ENCODE results near the gene SLC25A2. TPM values are rescaled to one million over a fixed set of nuclear protein-coding genes. Genes with fewer than 3 reads are reported as not detected.
A peak's percentile ranks its signal among the peaks of the same experiment; 100 is the strongest.
"Not testable (repeated sequence)": the region's sequence is repeated elsewhere in the genome, so short reads cannot be mapped to it uniquely, and the experiment has no call there.

The SLC25A2 gene
- total and polyA plus RNA-seq, 2 experiments from 2014 or later = not detected

DNA sequence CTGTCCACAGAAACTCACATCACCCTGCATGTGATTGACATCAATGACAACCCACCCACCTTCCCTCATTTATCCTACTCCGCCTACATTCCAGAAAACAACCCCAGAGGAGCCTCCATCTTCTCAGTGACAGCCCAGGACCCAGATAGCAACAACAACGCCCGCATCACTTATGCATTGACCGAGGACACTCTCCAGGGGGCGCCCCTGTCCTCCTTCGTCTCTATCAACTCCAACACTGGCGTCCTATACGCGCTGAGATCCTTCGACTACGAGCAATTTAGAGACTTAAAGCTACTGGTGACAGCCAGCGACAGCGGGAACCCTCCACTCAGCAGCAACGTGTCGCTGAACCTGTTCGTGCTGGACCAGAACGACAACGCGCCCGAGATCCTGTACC is 41.5 kb upstream of the SLC25A2 start:
- 30 to 34% methylated on average over 20 of the region's 20 CpGs for WGBS, 2 experiments (ENCODE audit: low coverage in 1 of 2, low lambda C conversion rate in 2 of 2, missing lambda C conversion rate in 2 of 2)
- Histone ChIP-seq H4K20me1 (ENCODE audit: insufficient read depth) (no peaks in the 10 kb centered on the region), H2AFZ (no peak overlapping the region), H3K36me3 (ENCODE audit: low read depth) (no peaks in the 10 kb centered on the region), H3K9me3 (ENCODE audit: low read depth) (no peaks in the 10 kb centered on the region), H3K4me2 (ENCODE audit: unreplicated experiment) (no peak overlapping the region), H3K27ac (no peak overlapping the region), H3K4me1 (ENCODE audit: insufficient read depth) (no peaks in the 10 kb centered on the region), H3K4me3 (no peak overlapping the region), H3K79me2 (ENCODE audit: insufficient read depth) (no peaks in the 10 kb centered on the region), H3K9me2 (ENCODE audit: insufficient read depth) (no peaks in the 10 kb centered on the region), H3K27me3 (replicated peaks; ENCODE audit: insufficient read depth) (no peaks in the 10 kb centered on the region), H3F3A (ENCODE audit: insufficient read depth) (no peaks in the 10 kb centered on the region), H3K9ac (no peak overlapping the region)
- DNase-seq = no peak
- TF ChIP-seq EZH2phosphoT487 (IDR thresholded peaks at IDR 0.05; ENCODE audit: insufficient read depth, low read depth) = no peak
- no peak for TF ChIP-seq EZH2 (IDR thresholded peaks at IDR 0.05; ENCODE audit: insufficient read depth, poor library complexity, severe bottlenecking)
- in situ Hi-C loops (cut with MboI) = no loop called here

DNA sequence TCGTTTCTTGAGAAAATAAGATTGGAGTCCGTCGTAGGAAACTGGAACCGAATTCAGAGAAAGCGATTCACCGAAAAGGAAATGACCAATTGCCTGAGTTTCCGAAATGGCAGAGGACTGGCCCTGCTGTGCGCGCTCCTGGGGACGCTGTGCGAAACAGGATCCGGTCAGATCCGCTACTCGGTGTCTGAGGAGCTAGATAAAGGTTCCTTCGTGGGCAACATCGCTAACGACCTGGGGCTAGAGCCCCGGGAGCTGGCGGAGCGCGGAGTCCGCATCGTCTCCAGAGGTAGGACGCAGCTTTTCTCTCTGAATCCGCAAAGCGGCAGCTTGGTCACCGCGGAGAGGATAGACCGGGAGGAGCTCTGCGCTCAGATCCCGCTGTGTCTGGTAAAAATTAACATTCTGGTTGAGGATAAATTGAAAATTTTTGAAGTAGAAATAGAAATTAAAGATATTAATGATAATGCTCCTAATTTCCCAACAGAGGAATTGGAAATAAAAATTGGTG is 40.2 kb upstream of the SLC25A2 start:
- H3K27ac ChIP-seq = peak overlapping the region; percentile 61
- TF ChIP-seq EZH2phosphoT487 (IDR thresholded peaks at IDR 0.05; ENCODE audit: insufficient read depth, low read depth) (no peak), EZH2 (IDR thresholded peaks at IDR 0.05; ENCODE audit: insufficient read depth, poor library complexity, severe bottlenecking) (no peak)
- H4K20me1 ChIP-seq (ENCODE audit: insufficient read depth) = no peaks in the 10 kb centered on the region
- H3K9me2 ChIP-seq (ENCODE audit: insufficient read depth) = no peaks in the 10 kb centered on the region
- peak overlapping the region; percentile 71 for H3K4me3 ChIP-seq
- in situ Hi-C loops (cut with MboI) = no loop called here
- H3K36me3 ChIP-seq (ENCODE audit: low read depth) = no peaks in the 10 kb centered on the region
- peak overlapping the region; percentile 70 for H2AFZ ChIP-seq
- H3K9ac ChIP-seq = peak overlapping the region; percentile 73
- H3K4me2 ChIP-seq (ENCODE audit: unreplicated experiment) = peak overlapping the region; percentile 54
- H3K4me1 ChIP-seq (ENCODE audit: insufficient read depth) = no peaks in the 10 kb centered on the region
- no peaks in the 10 kb centered on the region for H3K27me3 ChIP-seq (replicated peaks; ENCODE audit: insufficient read depth)
- DNase-seq = no peak
- H3K9me3 ChIP-seq (ENCODE audit: low read depth) = no peaks in the 10 kb centered on the region
- H3F3A ChIP-seq (ENCODE audit: insufficient read depth) = no peaks in the 10 kb centered on the region
- H3K79me2 ChIP-seq (ENCODE audit: insufficient read depth) = no peaks in the 10 kb centered on the region
- WGBS, 2 experiments (ENCODE audit: low coverage in 1 of 2, low lambda C conversion rate in 2 of 2, missing lambda C conversion rate in 2 of 2) = 16 to 24% methylated on average over 31 of the region's 31 CpGs

DNA sequence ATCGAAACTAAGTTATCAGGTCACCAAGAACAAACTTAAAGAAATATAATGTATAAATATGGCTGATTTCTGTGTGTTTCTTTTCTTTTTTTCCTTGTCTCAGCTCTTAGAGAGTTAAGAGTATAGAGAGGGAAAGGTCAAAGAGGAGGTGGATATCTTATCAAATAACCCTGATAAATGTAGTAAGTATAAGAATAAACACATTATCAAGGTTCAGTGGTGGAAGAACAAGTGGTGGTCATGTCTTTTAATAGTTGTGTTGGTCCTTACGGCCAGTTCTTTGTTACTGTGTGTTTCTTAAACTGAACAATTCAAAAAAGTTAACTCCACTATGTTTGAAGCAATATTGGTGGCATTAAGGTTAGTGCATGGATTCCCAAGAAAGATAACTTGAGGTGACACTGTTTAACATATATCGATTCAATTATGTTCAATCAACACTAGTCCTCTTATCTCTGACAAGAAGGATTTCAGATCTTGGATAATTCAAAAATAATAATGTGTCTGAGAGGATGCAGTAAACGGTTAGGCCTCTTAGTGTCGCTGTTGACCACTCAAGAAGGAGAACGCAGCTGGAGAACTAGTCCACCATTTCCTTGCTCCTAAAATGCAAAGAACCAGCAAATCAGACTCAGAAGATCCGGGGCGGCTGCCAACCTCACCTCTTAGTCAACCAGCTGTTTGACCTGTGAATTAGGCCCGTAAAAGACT is 39.5 kb upstream of the SLC25A2 start, which contains the start of gene PCDHGA3:
TSS of gene PCDHGA3 (plus strand) at position 588 of the 711 bp plus-strand sequence. CDS start 205 bp downstream, outside the sequence.
- peak; percentile 83 for DNase-seq
- Histone ChIP-seq H4K20me1 (ENCODE audit: insufficient read depth) (no peaks in the 10 kb centered on the region), H3K36me3 (ENCODE audit: low read depth) (no peaks in the 10 kb centered on the region), H3K4me3 (peak within 1 kb of the TSS; percentile 71), H2AFZ (peak within 1 kb of the TSS; percentile 70), H3K9ac (peak within 1 kb of the TSS; percentile 73), H3K4me2 (ENCODE audit: unreplicated experiment) (peak within 1 kb of the TSS; percentile 54), H3K27me3 (replicated peaks; ENCODE audit: insufficient read depth) (no peaks in the 10 kb centered on the region), H3F3A (ENCODE audit: insufficient read depth) (no peaks in the 10 kb centered on the region), H3K79me2 (ENCODE audit: insufficient read depth) (no peaks in the 10 kb centered on the region), H3K27ac (peak within 1 kb of the TSS; percentile 61), H3K9me3 (ENCODE audit: low read depth) (no peaks in the 10 kb centered on the region), H3K4me1 (ENCODE audit: insufficient read depth) (no peaks in the 10 kb centered on the region), H3K9me2 (ENCODE audit: insufficient read depth) (no peaks in the 10 kb centered on the region)
- 19 to 22% methylated on average over 9 of the region's 9 CpGs for WGBS, 2 experiments (ENCODE audit: low coverage in 1 of 2, low lambda C conversion rate in 2 of 2, missing lambda C conversion rate in 2 of 2)
- in situ Hi-C loops (cut with MboI) = no loop called here
- TF ChIP-seq EZH2 (IDR thresholded peaks at IDR 0.05; ENCODE audit: insufficient read depth, poor library complexity, severe bottlenecking) = no peak
- no peak for TF ChIP-seq EZH2phosphoT487 (IDR thresholded peaks at IDR 0.05; ENCODE audit: insufficient read depth, low read depth)

- Histone ChIP-seq H3K4me3 (0 out of 2 replicates have a peak overlapping the region, but pooled peaks have one; percentile 4), H3K9me3 (ENCODE audit: low read depth) (no peaks in the 10 kb centered on the region), H3F3A (ENCODE audit: insufficient read depth) (no peaks in the 10 kb centered on the region), H3K9me2 (ENCODE audit: insufficient read depth) (no peaks in the 10 kb centered on the region), H2AFZ (peak overlapping the region; percentile 70; the same call in 1 of the 2 replicates), H3K4me2 (ENCODE audit: unreplicated experiment) (no peak overlapping the region), H3K79me2 (ENCODE audit: insufficient read depth) (no peaks in the 10 kb centered on the region), H4K20me1 (ENCODE audit: insufficient read depth) (no peaks in the 10 kb centered on the region), H3K4me1 (ENCODE audit: insufficient read depth) (no peaks in the 10 kb centered on the region), H3K27me3 (replicated peaks; ENCODE audit: insufficient read depth) (no peaks in the 10 kb centered on the region), H3K9ac (no peak overlapping the region), H3K27ac (no peak overlapping the region), H3K36me3 (ENCODE audit: low read depth) (no peaks in the 10 kb centered on the region)
- in situ Hi-C loops (cut with MboI) = no loop called here
- TF ChIP-seq EZH2phosphoT487 (IDR thresholded peaks at IDR 0.05; ENCODE audit: insufficient read depth, low read depth) (no peak), EZH2 (IDR thresholded peaks at IDR 0.05; ENCODE audit: insufficient read depth, poor library complexity, severe bottlenecking) (no peak)
- DNase-seq = no peak
- WGBS, 2 experiments (ENCODE audit: low coverage in 1 of 2, low lambda C conversion rate in 2 of 2, missing lambda C conversion rate in 2 of 2) = 5 to 7% methylated on average over 1 of the region's 1 CpG
These were observed 38.9 kb upstream of the SLC25A2 start for GRCh38 chr5:141342773-141343172.

- H4K20me1 ChIP-seq (ENCODE audit: insufficient read depth); H3K4me2 ChIP-seq (ENCODE audit: unreplicated experiment); H3K9me3 ChIP-seq (ENCODE audit: low read depth); H3K4me1 ChIP-seq (ENCODE audit: insufficient read depth); DNase-seq; H3K27me3 ChIP-seq (replicated peaks; ENCODE audit: insufficient read depth); H3K9ac ChIP-seq; H3K9me2 ChIP-seq (ENCODE audit: insufficient read depth); H3F3A ChIP-seq (ENCODE audit: insufficient read depth); in situ Hi-C loops (cut with MboI); H2AFZ ChIP-seq; H3K79me2 ChIP-seq (ENCODE audit: insufficient read depth); H3K4me3 ChIP-seq; H3K27ac ChIP-seq; H3K36me3 ChIP-seq (ENCODE audit: low read depth): not testable (repeated sequence)
- WGBS, 2 experiments (ENCODE audit: low coverage in 1 of 2, low lambda C conversion rate in 2 of 2, missing lambda C conversion rate in 2 of 2) = 53 to 60% methylated on average over 30 to 34 of the region's 45 CpGs
These were observed 37.0 kb upstream of the SLC25A2 start for GRCh38 chr5:141340781-141341354.

All from GM23248 (cell line).